ENCODE data around the gene CLSTN1.

DNA sequence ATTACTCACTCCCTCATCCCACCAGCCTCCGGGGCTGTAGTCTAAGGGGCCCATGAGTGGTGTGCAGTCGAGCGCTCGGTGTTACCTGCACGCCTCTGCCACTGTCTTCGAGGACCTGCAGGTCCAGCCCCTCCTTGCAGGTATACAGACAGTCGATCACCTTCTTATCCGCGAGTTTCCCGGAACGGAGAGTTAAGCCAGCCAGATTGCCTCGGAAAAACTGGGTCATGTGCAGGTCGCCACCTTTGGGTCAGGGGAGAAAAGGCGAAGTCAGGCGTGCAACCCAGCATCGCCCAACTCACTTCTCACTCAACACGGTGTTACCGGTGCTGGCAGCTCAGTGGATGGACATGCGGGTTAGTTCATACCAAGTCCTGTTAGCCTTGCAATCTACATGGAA lies 88.0 kb downstream of the CLSTN1 start:
- TF ChIP-seq USF2 (IDR thresholded peaks at IDR 0.05; ENCODE audit: borderline replicate concordance, low read depth, low read length) (no peak), RFX5 (IDR thresholded peaks at IDR 0.05; ENCODE audit: low read length) (no peak)

Measured in SK-N-SH (cell line).